Measurements from ENCODE around the gene RAB33B.

RAB33B gene

GRCh38 chr4:139454111-139455045, at the start of gene RAB33B:
Gene RAB33B, plus strand, starts transcription at chr4:139454121. Its CDS starts 75 bp downstream, at chr4:139454196.
- TF ChIP-seq CTCF (IDR thresholded peaks at IDR 0.05), result no peak

- TF ChIP-seq CTCF (IDR thresholded peaks at IDR 0.05), result no peak
Measured at GRCh38 chr4:139410312-139410711, 43.6 kb upstream of the RAB33B start.

GRCh38 chr4:139416073-139416673, 37.7 kb upstream of the RAB33B start:
- TF ChIP-seq CTCF (IDR thresholded peaks at IDR 0.05), result peak; percentile 60

- TF ChIP-seq CTCF (IDR thresholded peaks at IDR 0.05), result no peak
Measured at GRCh38 chr4:139419388-139419914, 34.5 kb upstream of the RAB33B start.

- no peak for TF ChIP-seq CTCF (IDR thresholded peaks at IDR 0.05)
Measured at GRCh38 chr4:139420652-139421051, 33.3 kb upstream of the RAB33B start.

- no peak for TF ChIP-seq CTCF (IDR thresholded peaks at IDR 0.05)
Measured at GRCh38 chr4:139436122-139436521, 17.8 kb upstream of the RAB33B start.

GRCh38 chr4:139438141-139438540, 15.8 kb upstream of the RAB33B start:
- no peak for TF ChIP-seq CTCF (IDR thresholded peaks at IDR 0.05)

Measured in LNCAP (cell line).